Stimulated activated CD4-positive, alpha-beta T cell treated with anti-CD3 and anti-CD28 coated beads, Interleukin-1b, Interleukin-23, amount 100 ng/mL, for 48 hours (primary cell): ENCODE data around the gene CALY.

Experiments used
- DNase-seq: peaks from one replicate; pipeline ENCODE4 v3.0.0-alpha.2; 2020

Gene CALY

GRCh38 chr10:133309720-133310398, 26.8 kb downstream of the CALY start:
- no peak for DNase-seq

GRCh38 chr10:133309100-133309719, 27.5 kb downstream of the CALY start:
- peak; percentile 91 for DNase-seq

GRCh38 chr10:133308421-133309099, 28.1 kb downstream of the CALY start, which contains the start of the genes TUBGCP2 and ZNF511:
TUBGCP2 (minus strand) TSS chr10:133308872; CDS start chr10:133302941, 5,931 bp downstream.
ZNF511 (plus strand) TSS chr10:133308914; CDS start chr10:133308944, 30 bp downstream.
- peak; percentile 86 for DNase-seq

- DNase-seq, result peak; percentile 85
Measured at GRCh38 chr10:133307776-133308420, 28.8 kb downstream of the CALY start.

GRCh38 chr10:133306941-133307379, 29.7 kb downstream of the CALY start:
- DNase-seq, result no peak

GRCh38 chr10:133306097-133306476, 30.6 kb downstream of the CALY start:
- DNase-seq, result no peak

GRCh38 chr10:133303206-133303605, 33.5 kb downstream of the CALY start:
- DNase-seq, result no peak

GRCh38 chr10:133302230-133302629, 34.5 kb downstream of the CALY start:
- no peak for DNase-seq

GRCh38 chr10:133299738-133300137, 37.0 kb downstream of the CALY start:
- no peak for DNase-seq

- DNase-seq, result no peak
Measured at GRCh38 chr10:133299224-133299623, 37.5 kb downstream of the CALY start.

GRCh38 chr10:133298466-133298865, 38.2 kb downstream of the CALY start:
- no peak for DNase-seq

- no peak for DNase-seq
Measured at GRCh38 chr10:133297504-133297903, 39.2 kb downstream of the CALY start.

GRCh38 chr10:133295426-133296320, 41.0 kb downstream of the CALY start:
- no peak for DNase-seq

- DNase-seq, result no peak
Measured at GRCh38 chr10:133294189-133294588, 42.5 kb downstream of the CALY start.

GRCh38 chr10:133293810-133294119, 42.9 kb downstream of the CALY start:
- DNase-seq, result no peak

- DNase-seq, result no peak
Measured at GRCh38 chr10:133292919-133293809, 43.5 kb downstream of the CALY start.

- DNase-seq, result no peak
Measured at GRCh38 chr10:133289761-133290160, 46.9 kb downstream of the CALY start.

- no peak for DNase-seq
Measured at GRCh38 chr10:133287832-133288500, 48.7 kb downstream of the CALY start.

GRCh38 chr10:133286366-133286765, 50.3 kb downstream of the CALY start:
- no peak for DNase-seq

- DNase-seq, result no peak
Measured at GRCh38 chr10:133285217-133285616, 51.5 kb downstream of the CALY start.

- no peak for DNase-seq
Measured at GRCh38 chr10:133283931-133284330, 52.8 kb downstream of the CALY start.
